ENCODE measurements around the gene PLEKHA4.

GRCh38 chr19:48910803-48911202 is 42.4 kb upstream of the PLEKHA4 start:
- TF ChIP-seq POU2F2 (IDR thresholded peaks at IDR 0.05; ENCODE audit: low read depth, low read length) (no peak), TAF1 (IDR thresholded peaks at IDR 0.05; ENCODE audit: low read depth, low read length) (no peak), POLR2AphosphoS5 (IDR thresholded peaks at IDR 0.05; ENCODE audit: low read depth, low read length) (no peak), POLR2A (IDR thresholded peaks at IDR 0.05; ENCODE audit: low read depth, low read length) (no peak), SPI1 (IDR thresholded peaks at IDR 0.05; ENCODE audit: low read depth, low read length) (no peak)
